HG03378 (cell line): ENCODE data around the gene IL1R2.
"Not testable (repeated sequence)": the region's sequence is repeated elsewhere in the genome, so short reads cannot be mapped to it uniquely, and the experiment has no call there.

Experiments used
- ATAC-seq: cut with Tn5 transposase; IDR thresholded peaks from one replicate; pipeline ENCODE4 v1.9.1; 2021; ENCODE audit warnings: mild to moderate bottlenecking, moderate library complexity; ENCODE audit not compliant: unreplicated experiment

Gene IL1R2

GRCh38 chr2:101998896-101999789 is 7.4 kb downstream of the IL1R2 start:
- ATAC-seq: no peak

- ATAC-seq: no peak
These were observed 8.3 kb downstream of the IL1R2 start for GRCh38 chr2:102000012-102000411.

- no peak for ATAC-seq
These were observed 9.3 kb downstream of the IL1R2 start for GRCh38 chr2:102000813-102001766.

- no peak for ATAC-seq
These were observed 10.0 kb downstream of the IL1R2 start for GRCh38 chr2:102001767-102002142.

DNA sequence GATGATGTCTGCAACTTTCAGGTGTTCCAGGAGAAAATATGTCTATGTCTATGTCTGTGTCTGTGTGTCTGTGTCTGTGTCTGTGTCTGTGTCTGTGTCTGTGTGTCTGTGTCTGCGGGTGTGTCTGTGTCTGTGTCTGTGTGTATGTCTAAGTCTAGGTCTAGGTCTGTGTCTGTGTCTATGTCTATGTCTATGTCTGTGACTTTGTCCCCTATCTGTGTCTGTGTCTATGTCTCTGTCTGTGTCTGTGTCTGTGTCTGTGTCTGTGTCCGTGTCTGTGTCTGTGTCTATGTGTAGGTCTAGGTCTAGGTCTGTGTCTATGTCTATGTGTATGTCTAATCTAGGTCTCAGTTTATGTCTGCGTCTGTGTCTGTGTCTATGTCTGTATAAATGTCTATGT is 10.5 kb downstream of the IL1R2 start:
- ATAC-seq: no peak

DNA sequence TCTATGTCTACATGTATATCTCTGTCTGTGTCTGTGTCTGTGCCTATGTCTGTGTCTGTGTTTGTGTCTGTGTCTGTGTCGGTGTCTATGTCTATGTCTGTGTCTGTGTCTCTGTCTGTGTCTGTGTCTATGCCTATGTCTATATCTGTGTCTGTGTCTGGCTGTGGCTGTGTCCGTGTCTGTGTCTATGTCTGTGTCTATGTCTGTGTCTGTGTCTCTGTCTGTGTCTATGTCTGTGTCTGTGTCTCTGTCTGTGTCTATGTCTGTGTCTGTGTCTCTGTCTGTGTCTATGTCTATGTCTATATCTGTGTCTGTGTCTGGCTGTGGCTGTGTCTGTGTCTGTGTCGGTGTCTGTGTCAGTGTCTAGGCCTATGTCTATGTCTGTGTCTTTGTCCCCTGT is 11.1 kb downstream of the IL1R2 start:
- ATAC-seq: not testable (repeated sequence)

- no peak for ATAC-seq
These were observed 11.9 kb downstream of the IL1R2 start for GRCh38 chr2:102003696-102004095.

DNA sequence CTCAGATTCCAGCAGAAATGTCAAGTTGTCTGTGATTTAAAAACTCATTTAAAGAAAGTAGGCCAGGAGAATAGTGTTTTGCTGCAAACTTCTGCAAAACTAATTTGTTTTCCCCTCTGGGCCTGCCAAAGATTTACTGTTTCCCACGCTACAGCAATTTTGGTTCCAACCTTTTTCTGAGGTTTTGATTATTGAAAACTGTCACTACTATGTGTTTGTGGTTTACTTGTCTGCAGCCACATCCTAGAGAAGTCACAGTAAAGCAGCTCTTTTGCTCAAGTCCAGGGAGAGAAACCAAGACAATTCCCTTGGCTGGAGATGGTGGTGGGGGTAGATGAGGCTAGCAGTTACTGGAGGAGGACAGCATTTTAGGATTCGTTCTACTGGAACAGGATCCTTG is 12.8 kb downstream of the IL1R2 start:
- ATAC-seq: no peak

DNA sequence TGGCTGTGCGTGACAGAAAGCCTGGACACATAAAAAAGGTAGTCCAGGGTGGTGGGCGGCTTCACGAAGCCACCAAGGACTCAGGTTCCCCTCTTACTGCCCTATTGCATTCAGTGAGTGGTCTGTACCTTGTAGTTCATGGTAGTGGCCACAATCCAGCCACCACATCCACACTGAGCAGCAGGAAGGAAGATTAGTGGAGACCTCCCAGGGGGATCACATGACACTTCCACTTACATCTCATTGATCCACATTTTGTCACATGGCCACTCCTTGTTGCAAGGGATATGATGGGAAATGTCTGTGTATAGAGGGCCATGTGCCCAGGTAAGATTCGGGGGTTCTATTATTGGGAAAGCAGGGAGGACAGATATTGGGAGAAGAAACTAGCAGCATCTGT is 13.7 kb downstream of the IL1R2 start:
- ATAC-seq: no peak

GRCh38 chr2:102005989-102006885 is 14.5 kb downstream of the IL1R2 start:
- ATAC-seq: peak; percentile 75

GRCh38 chr2:102006886-102007278 is 15.1 kb downstream of the IL1R2 start:
- ATAC-seq: no peak

DNA sequence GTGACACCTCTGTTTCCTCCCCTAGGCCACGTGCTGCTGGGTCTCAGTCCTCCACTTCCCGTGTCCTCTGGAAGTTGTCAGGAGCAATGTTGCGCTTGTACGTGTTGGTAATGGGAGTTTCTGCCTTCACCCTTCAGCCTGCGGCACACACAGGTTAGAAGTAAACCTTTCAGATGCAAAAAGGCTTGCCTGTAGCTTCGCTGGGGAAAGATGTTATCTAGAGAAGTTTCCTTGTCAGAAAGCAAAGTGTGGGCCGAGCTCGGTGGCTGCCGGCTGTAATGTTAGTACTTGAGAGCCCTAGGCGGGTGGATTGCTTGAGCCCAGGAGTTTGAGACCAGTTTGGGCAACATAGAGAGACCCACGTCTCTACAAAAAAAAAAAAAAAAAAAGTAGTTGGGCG is 16.7 kb downstream of the IL1R2 start:
- ATAC-seq: no peak

DNA sequence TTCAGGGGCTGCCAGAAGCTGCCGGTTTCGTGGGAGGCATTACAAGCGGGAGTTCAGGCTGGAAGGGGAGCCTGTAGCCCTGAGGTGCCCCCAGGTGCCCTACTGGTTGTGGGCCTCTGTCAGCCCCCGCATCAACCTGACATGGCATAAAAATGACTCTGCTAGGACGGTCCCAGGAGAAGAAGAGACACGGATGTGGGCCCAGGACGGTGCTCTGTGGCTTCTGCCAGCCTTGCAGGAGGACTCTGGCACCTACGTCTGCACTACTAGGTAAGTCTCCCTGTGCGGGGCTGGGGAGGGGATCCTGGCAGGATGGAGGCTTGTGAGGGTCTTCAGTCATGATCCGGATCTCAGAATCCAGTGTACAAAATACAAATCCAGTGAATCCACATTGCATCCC is 17.8 kb downstream of the IL1R2 start:
- ATAC-seq: no peak

- ATAC-seq: no peak
These were observed 19.1 kb downstream of the IL1R2 start for GRCh38 chr2:102010902-102011301.

- no peak for ATAC-seq
These were observed 20.4 kb downstream of the IL1R2 start for GRCh38 chr2:102012061-102012614.

DNA sequence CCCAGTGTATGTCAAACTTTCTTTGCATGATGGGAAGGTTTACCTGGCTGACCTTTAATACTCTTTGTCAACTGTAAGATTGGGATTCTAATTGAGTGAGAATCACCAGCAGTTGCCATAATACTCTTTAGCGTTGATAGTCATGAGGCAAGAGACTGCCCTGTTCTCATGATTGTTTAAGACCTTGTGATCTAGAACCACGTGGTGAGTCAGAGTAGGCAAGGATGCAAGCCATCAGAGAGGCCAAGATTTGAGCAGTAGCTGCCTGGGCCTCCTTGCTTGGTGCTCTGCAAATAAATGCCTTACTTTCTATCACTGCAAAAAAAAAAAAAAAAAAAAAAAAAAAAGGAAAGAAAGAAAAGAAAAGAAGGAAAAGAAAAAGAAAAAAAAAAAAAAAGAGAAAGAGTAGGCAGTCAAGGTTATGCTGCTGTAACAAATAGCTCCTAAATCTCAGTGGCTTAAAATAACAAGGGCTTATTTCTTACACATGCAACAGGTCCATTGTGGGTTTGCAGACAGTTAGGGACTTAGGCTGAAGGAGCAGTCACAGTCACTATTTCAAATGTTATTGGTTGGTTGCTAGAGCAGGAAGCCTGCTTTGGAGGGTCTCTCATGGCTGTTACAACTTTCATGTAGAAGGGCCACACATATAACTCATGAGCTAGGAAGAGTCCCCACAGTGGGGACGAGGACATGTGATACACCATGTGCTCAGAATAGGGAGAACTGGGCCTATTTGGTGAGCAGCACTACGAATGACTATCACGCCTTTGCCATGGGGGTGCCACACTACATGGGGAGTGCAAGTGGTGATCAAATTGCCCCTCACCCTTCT is 21.7 kb downstream of the IL1R2 start:
- ATAC-seq: no peak

DNA sequence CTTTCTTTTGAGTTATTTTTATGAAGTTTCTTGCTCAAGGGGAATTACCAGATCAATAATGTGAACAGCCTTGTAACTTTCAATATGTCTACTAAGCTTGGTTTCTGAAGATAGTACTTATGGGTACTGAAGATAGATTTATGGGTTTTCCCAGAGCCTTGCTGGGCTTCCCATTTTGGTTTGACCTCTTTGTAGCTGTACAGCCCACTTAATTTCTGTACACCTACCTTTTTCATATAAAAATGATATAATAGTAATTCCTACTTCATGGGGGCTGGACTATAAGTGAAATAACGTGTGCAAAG is 22.2 kb downstream of the IL1R2 start:
- no peak for ATAC-seq

DNA sequence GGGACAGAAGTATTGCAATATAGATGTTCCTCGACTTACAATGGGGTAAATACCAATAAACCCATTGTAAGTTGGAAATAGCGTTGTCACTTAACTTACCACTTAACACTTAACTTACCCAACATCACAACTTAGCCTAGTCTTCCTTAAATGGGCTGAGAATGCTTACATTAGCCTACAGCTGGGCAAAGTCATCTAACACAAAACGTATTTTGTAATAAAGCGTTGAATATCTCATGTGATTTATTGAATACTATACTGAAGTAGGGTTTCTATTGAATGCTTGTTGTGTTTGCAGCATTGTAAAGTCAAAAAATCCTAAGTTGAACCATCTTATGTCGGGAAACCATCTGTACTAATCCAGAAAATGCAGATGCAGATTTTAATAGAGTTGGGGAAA is 23.6 kb downstream of the IL1R2 start:
- ATAC-seq: no peak

DNA sequence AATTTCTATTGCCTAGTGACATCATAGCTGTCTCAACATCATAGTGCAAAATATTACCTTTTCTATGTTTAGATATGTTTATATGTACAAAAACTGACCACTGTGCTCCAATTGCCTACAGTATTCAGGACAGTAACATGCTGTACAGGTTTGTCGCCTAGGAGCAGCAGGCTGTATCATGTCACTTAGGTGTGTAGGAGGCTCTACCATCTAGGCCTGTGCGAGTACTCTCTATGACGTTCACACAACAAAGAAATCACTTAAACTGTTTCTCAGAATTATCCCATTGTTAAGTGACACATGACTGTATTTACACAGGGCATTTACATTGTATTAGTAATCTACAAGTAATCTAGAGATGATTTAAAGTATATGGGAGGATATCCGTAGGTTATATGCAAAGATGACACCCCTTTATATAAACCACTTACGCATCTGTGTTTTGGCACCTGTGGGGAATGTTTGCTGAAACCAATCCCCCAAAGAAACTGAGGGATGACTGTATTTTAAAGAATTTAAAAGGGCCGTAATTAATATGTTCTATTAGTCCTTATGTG is 24.7 kb downstream of the IL1R2 start:
- no peak for ATAC-seq
